Measurements from ENCODE around the gene FCSK.

The FCSK gene

GRCh38 chr16:70455910-70456309, 1.5 kb downstream of the FCSK start:
- no peak for TF ChIP-seq ZNF274 (IDR thresholded peaks at IDR 0.05; ENCODE audit: low read depth, low read length)
- no peak overlapping the region for H3K4me3 ChIP-seq (ENCODE audit: low read length)

GRCh38 chr16:70457446-70458166, 3.2 kb downstream of the FCSK start:
- H3K4me3 ChIP-seq (ENCODE audit: low read length) = no peak overlapping the region
- no peak for TF ChIP-seq ZNF274 (IDR thresholded peaks at IDR 0.05; ENCODE audit: low read depth, low read length)

DNA sequence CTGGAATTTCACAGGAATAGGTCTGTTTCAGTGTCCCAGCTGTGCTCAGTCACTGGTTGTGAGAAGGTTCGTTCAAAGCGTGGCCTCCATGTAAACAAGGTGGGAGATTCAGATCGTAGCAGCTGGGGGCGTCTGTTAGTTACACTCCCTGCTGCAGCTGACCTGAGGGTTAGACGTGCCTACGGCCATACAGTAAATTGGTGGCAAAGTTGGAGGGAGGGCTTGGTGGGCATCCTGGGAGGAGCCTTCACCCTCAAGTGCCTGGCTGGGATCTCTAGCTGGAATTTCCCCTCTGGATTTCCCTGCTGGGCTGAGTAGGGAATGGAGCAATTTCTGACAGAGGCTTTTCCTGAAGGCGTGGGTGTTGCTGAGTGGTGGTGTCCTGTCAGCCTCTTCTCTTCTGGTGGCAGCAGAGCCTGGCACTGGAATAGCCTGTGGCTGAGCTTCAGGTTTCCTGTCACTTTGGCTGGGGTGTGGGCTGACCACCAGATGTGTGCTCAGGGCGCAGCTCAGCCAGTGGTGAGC, 6.4 kb downstream of the FCSK start:
- no peak overlapping the region for H3K4me3 ChIP-seq (ENCODE audit: low read length)
- TF ChIP-seq ZNF274 (IDR thresholded peaks at IDR 0.05; ENCODE audit: low read depth, low read length) = no peak

- no peak for TF ChIP-seq ZNF274 (IDR thresholded peaks at IDR 0.05; ENCODE audit: low read depth, low read length)
- H3K4me3 ChIP-seq (ENCODE audit: low read length) = no peak overlapping the region
These were observed 8.8 kb downstream of the FCSK start for GRCh38 chr16:70463235-70463634.

- no peak overlapping the region for H3K4me3 ChIP-seq (ENCODE audit: low read length)
- TF ChIP-seq ZNF274 (IDR thresholded peaks at IDR 0.05; ENCODE audit: low read depth, low read length) = no peak
These were observed 11.8 kb downstream of the FCSK start for GRCh38 chr16:70465999-70466804.

DNA sequence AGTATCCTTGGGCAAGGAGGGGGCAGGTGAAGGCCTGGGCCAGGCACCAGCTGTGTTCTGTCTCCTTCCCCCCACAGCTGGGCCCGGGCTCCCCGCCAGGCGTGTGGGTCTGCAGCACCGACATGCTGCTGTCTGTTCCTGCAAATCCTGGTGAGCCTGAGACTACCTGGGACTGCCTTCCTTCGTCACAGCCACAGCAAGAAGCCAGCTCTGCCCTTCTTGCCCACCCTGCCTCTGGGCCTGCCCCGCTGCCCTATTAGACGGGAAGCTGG, 12.3 kb downstream of the FCSK start:
- no peak for TF ChIP-seq ZNF274 (IDR thresholded peaks at IDR 0.05; ENCODE audit: low read depth, low read length)
- no peak overlapping the region for H3K4me3 ChIP-seq (ENCODE audit: low read length)

DNA sequence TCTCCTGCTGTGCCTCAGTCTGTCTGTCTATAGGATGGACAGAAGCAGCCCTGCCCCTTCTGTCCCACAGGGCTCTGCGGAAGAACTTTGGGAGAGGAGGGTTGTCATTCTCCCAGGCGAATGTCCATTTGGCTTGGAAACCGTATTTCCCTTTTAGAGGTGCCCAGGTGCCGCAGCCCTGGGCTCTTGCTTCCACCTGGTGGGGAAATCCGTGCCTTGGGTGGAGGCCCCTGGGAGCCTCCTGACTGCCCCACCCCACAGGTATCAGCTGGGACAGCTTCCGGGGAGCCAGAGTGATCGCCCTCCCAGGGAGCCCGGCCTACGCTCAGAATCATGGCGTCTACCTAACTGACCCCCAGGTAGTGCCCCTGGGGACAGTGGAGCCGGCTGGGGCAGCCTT, 12.7 kb downstream of the FCSK start:
- TF ChIP-seq ZNF274 (IDR thresholded peaks at IDR 0.05; ENCODE audit: low read depth, low read length) = no peak
- H3K4me3 ChIP-seq (ENCODE audit: low read length) = no peak overlapping the region

- TF ChIP-seq ZNF274 (IDR thresholded peaks at IDR 0.05; ENCODE audit: low read depth, low read length) = no peak
- no peak overlapping the region for H3K4me3 ChIP-seq (ENCODE audit: low read length)
These were observed 13.2 kb downstream of the FCSK start for GRCh38 chr16:70467608-70468007.

DNA sequence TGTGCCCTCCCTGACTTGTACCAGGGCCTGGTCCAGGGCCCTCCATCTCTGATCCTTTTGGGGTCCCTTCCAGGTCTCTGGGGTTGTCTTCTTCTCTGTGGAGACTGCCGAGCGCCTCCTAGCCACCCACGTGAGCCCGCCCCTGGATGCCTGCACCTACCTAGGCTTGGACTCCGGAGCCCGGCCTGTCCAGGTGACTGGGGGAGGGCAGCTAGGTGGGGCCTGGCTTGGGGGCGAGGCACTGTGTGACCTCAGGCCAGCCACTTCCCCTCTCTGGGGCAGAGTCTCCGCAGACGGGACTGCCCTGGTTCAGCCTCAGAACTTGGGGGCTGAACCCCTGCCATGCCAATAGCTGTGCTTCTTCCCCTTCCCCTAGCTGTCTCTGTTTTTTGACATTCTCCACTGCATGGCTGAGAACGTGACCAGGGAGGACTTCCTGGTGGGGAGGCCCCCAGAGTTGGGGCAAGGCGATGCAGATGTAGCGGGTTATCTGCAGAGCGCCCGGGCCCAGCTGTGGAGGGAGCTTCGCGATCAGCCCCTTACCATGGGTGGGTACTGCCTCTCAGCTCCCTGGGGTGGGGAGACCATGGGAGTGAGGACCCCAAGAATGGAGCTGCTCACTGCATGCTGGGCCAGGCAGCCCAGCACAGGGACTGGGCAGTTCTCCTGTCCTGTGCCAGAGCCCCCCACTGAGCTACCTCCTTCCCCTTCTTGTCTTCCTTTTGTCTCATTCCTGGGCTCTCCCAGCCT, 14.6 kb downstream of the FCSK start:
- H3K4me3 ChIP-seq (ENCODE audit: low read length) = no peak overlapping the region
- no peak for TF ChIP-seq ZNF274 (IDR thresholded peaks at IDR 0.05; ENCODE audit: low read depth, low read length)

DNA sequence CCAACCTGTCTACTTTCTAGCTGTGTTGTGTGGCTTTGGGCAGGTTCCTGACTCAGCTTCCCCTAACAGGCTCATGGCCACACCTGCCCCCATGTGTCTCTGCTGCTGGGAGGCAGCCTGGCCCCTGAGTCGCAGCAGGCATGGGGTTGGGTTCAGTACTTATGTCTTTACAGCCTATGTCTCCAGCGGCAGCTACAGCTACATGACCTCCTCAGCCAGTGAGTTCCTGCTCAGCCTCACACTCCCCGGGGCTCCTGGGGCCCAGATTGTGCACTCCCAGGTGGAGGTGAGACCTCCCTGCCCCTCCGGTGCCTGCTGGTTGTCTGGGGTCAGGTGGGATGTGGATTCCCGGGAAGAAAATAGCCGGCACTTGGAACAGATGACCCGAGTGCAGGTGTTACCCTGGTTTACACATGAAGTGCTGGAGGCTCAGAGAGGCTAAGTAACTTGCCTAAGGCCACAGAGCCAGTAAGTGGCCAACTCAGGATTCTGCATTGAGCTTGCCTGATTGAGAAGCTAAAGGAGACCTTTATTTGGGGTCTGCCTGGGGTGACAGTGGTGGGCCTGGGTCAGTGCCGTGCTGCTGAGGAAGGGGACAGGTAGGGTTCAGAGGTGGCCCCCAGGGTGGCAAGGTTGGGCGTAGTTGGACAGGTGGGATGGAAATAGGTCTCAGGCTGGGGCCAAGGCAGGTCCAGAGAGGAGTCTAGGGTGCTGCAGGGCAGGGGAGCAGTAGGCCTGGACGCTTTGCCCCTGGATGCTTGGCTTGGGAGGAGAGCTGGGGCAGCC, 15.9 kb downstream of the FCSK start:
- H3K4me3 ChIP-seq (ENCODE audit: low read length) = no peak overlapping the region
- no peak for TF ChIP-seq ZNF274 (IDR thresholded peaks at IDR 0.05; ENCODE audit: low read depth, low read length)

GRCh38 chr16:70470927-70471341, 16.5 kb downstream of the FCSK start:
- TF ChIP-seq ZNF274 (IDR thresholded peaks at IDR 0.05; ENCODE audit: low read depth, low read length) = no peak
- H3K4me3 ChIP-seq (ENCODE audit: low read length) = no peak overlapping the region

- TF ChIP-seq ZNF274 (IDR thresholded peaks at IDR 0.05; ENCODE audit: low read depth, low read length) = no peak
- H3K4me3 ChIP-seq (ENCODE audit: low read length) = no peak overlapping the region
These were observed 18.5 kb downstream of the FCSK start for GRCh38 chr16:70472786-70473433.

Measured in GM08714 (cell line).